ENCODE results near the gene ANK2.

Gene ANK2

GRCh38 chr4:113209652-113210320 is 160.3 kb downstream of the ANK2 start:
- no peak for TF ChIP-seq GATA2 (IDR thresholded peaks at IDR 0.05; ENCODE audit: low read depth, low read length)
- TF ChIP-seq GATA3 (IDR thresholded peaks at IDR 0.05; ENCODE audit: low read depth, low read length) = no peak

- no peak for TF ChIP-seq GATA3 (IDR thresholded peaks at IDR 0.05; ENCODE audit: low read depth, low read length)
- TF ChIP-seq GATA2 (IDR thresholded peaks at IDR 0.05; ENCODE audit: low read depth, low read length) = no peak
These were observed 163.2 kb downstream of the ANK2 start for GRCh38 chr4:113212613-113213012.

GRCh38 chr4:113221990-113222389 is 172.5 kb downstream of the ANK2 start:
- TF ChIP-seq GATA3 (IDR thresholded peaks at IDR 0.05; ENCODE audit: low read depth, low read length) (no peak), GATA2 (IDR thresholded peaks at IDR 0.05; ENCODE audit: low read depth, low read length) (no peak)

DNA sequence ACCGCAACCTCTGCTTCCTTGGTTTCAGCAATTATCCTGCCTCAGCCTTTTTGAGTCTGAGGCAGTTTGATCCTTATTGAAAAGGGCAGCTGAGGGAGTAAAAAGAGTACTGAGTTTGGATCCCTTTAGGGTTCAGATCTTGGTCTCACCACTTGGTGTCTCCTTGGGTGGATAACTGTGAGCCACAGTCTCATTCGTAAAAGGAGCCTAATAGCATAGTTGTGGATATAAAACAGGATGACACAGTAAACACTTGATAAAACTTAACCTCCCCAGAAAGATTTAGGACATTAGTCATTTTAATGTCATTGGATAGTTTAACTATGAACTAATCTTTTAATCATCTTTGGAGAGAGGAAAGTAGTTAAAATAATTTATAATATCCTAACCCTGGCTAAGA is 173.0 kb downstream of the ANK2 start:
- no peak for TF ChIP-seq GATA3 (IDR thresholded peaks at IDR 0.05; ENCODE audit: low read depth, low read length)
- TF ChIP-seq GATA2 (IDR thresholded peaks at IDR 0.05; ENCODE audit: low read depth, low read length) = no peak

DNA sequence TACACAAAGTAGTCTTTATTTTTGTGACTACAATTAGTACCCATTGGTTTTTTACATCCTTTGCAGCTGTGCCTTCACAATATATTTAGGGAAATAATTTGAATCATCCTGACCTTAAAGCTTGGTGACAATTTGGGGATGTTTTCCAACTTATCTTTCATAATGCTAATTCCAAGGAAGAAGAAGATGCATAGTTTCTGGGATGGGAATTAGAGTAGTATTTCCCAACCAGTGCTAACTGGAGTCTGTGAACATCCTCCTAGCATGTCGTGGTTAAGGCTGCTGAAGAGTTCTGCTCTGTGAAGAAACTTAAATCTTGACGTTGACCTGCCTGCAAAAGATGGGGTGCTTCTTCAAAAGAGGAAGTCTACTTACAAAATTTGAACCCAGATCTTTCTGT is 173.5 kb downstream of the ANK2 start:
- TF ChIP-seq GATA3 (IDR thresholded peaks at IDR 0.05; ENCODE audit: low read depth, low read length) = no peak
- TF ChIP-seq GATA2 (IDR thresholded peaks at IDR 0.05; ENCODE audit: low read depth, low read length) = no peak

DNA sequence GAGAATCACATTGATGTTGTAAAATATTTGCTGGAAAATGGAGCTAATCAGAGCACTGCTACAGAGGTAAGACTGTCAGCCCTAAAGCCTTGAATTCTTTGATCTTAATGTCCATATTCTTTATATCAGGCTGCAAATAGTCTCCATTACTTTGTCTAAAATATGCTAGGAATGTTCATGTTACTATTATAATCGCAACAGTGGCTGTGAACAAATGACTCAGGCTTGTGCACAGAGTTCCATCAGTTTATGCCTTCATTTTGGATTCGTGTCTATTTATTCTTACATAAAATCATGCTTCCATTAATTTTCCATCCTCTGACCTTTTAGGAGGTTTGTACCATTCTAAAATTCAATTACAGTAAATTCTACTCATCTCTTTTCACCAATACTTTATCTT is 182.7 kb downstream of the ANK2 start:
- no peak for TF ChIP-seq GATA3 (IDR thresholded peaks at IDR 0.05; ENCODE audit: low read depth, low read length)
- no peak for TF ChIP-seq GATA2 (IDR thresholded peaks at IDR 0.05; ENCODE audit: low read depth, low read length)

DNA sequence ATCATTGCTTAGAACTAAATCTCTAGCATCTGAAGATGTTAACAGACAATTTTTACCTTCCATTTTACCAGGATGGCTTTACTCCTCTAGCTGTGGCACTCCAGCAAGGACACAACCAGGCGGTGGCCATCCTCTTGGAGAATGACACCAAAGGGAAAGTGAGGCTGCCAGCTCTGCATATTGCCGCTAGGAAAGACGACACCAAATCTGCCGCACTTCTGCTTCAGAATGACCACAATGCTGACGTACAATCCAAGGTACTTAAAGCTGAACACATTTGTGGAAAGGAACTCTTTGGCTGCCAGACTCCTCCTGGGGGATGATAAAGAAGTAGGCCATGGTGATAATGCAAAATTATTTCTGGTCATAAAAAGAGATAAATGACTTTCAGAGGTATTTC is 187.5 kb downstream of the ANK2 start:
- TF ChIP-seq GATA3 (IDR thresholded peaks at IDR 0.05; ENCODE audit: low read depth, low read length) (no peak), GATA2 (IDR thresholded peaks at IDR 0.05; ENCODE audit: low read depth, low read length) (no peak)

- TF ChIP-seq GATA3 (IDR thresholded peaks at IDR 0.05; ENCODE audit: low read depth, low read length) (no peak), GATA2 (IDR thresholded peaks at IDR 0.05; ENCODE audit: low read depth, low read length) (no peak)
These were observed 193.9 kb downstream of the ANK2 start for GRCh38 chr4:113243312-113243711.

- TF ChIP-seq GATA3 (IDR thresholded peaks at IDR 0.05; ENCODE audit: low read depth, low read length) = no peak
- TF ChIP-seq GATA2 (IDR thresholded peaks at IDR 0.05; ENCODE audit: low read depth, low read length) = no peak
These were observed 198.9 kb downstream of the ANK2 start for GRCh38 chr4:113248320-113248719.

- TF ChIP-seq GATA2 (IDR thresholded peaks at IDR 0.05; ENCODE audit: low read depth, low read length) (no peak), GATA3 (IDR thresholded peaks at IDR 0.05; ENCODE audit: low read depth, low read length) (no peak)
These were observed 206.2 kb downstream of the ANK2 start for GRCh38 chr4:113255628-113256027.

DNA sequence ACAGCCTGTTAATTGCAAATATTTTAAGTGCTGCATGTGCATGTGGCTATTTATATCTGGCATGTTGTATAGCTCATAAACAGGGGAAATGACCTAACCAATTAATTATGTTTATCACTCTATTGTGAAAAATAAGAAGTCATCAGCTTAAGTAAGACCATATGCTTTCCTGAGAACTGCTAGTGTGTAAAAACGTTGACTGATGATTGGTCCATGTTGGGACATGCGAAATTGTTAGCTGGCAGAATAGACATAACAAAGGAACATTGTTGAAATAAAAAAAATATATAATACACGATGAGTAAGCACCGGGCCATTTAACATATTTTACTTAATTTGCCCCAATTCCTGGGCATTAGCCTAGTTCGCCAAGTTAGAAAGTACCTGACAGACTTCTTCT is 207.5 kb downstream of the ANK2 start:
- TF ChIP-seq GATA2 (IDR thresholded peaks at IDR 0.05; ENCODE audit: low read depth, low read length) (no peak), GATA3 (IDR thresholded peaks at IDR 0.05; ENCODE audit: low read depth, low read length) (no peak)

DNA sequence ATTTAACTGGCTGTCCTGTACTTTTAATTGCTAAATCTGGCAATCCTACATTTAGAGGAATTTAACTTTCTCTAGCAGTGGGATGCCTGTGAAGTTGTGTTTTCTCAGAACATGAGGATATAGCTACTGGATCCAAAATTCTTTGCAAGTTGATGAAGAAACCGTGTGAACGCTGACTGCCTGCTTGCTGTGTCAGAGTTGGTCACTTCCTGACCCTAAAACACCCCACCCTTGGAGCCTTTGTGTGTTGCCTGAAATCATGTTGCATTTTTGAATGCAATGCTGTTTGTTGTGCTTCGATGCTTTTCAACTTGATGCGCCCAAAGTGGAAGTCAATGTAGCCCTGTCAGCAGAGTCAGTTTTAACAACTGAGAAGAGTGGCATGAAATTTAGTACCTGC is 211.2 kb downstream of the ANK2 start:
- no peak for TF ChIP-seq GATA3 (IDR thresholded peaks at IDR 0.05; ENCODE audit: low read depth, low read length)
- no peak for TF ChIP-seq GATA2 (IDR thresholded peaks at IDR 0.05; ENCODE audit: low read depth, low read length)

DNA sequence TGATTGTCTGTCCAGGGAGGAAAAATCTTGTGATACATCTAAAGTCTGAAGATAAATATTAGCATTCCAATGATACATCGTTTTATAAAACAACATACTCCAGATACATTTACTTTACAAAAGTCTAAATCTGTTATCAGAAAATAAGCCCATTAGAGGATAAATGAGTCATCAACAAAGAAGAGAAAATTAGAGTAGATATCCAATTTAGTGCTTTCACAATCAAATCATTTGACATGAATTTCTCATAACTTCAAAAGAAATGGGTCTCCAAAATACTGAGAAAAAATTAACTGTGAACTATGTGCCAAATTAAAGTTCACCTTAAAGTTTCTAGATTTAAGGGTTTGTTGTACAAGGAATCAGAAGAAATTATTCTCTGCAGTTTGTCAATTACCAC is 213.8 kb downstream of the ANK2 start:
- TF ChIP-seq GATA2 (IDR thresholded peaks at IDR 0.05; ENCODE audit: low read depth, low read length) = no peak
- TF ChIP-seq GATA3 (IDR thresholded peaks at IDR 0.05; ENCODE audit: low read depth, low read length) = no peak

DNA sequence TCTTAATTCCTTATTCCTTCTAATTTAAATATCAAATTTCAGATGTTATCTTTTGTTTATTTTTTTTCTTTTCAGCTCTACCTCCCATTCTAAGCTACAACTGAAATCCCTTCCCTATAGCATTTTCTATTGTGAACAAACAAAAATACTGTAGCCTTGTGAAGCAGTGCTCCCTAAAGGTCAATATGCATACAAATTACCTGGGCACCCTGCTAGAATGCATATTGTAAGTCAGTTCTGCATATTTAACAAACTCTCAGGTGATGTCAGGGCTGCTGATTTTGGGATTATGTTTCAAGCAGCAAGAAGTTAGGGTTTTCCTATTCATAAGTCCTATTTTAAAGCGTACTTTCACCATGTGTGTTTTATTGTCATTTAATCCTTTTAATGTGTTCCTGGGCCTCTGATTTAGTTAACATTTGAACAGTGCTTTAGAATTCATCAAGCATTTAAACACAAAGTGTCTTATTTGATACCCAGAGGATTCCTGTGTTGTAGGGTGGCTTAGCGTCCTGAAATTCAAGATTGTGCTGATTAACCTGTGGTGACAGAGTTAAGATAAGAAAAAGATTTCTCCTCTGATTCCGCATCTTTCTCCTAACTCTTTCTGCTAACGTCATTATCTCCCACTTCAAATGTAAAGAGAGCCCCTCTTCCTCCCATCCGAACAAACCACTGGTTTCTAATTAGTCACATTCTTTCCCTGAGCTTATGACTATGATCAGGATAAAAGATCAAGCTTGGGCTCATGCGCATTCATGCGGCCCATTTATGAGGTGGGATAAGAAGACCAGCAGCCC is 221.3 kb downstream of the ANK2 start:
- TF ChIP-seq GATA2 (IDR thresholded peaks at IDR 0.05; ENCODE audit: low read depth, low read length) (no peak), GATA3 (IDR thresholded peaks at IDR 0.05; ENCODE audit: low read depth, low read length) (no peak)

- TF ChIP-seq GATA3 (IDR thresholded peaks at IDR 0.05; ENCODE audit: low read depth, low read length) = no peak
These were observed 223.1 kb downstream of the ANK2 start for GRCh38 chr4:113272523-113272922.
